GM12801 (cell line): ENCODE data around the gene DUSP6.

ENCODE experiments used
- CTCF ChIP-seq: IDR thresholded peaks from one replicate; pipeline ENCODE4 v1.5.1; 2011; ENCODE audit warnings: control low read depth; ENCODE audit not compliant: insufficient read length; ENCODE audit errors: extremely low read depth

The DUSP6 gene

GRCh38 chr12:89344043-89344861 lies 8.0 kb downstream of the DUSP6 start:
- TF ChIP-seq CTCF, result no peak

GRCh38 chr12:89343127-89343526 lies 9.2 kb downstream of the DUSP6 start:
- no peak for TF ChIP-seq CTCF

- TF ChIP-seq CTCF, result no peak
These were observed 11.4 kb downstream of the DUSP6 start for GRCh38 chr12:89340861-89341260.

- no peak for TF ChIP-seq CTCF
These were observed 12.8 kb downstream of the DUSP6 start for GRCh38 chr12:89339526-89339925.

- TF ChIP-seq CTCF, result no peak
These were observed 16.7 kb downstream of the DUSP6 start for GRCh38 chr12:89335452-89336244.

- TF ChIP-seq CTCF, result no peak
These were observed 17.6 kb downstream of the DUSP6 start for GRCh38 chr12:89334548-89335169.

GRCh38 chr12:89333564-89334252 lies 18.6 kb downstream of the DUSP6 start:
- TF ChIP-seq CTCF, result no peak
